Stimulated activated naive CD8-positive, alpha-beta T cell treated with anti-CD3 and anti-CD28 coated beads, Interleukin-15, Interleukin-2, amounts not matched to agents 100 U/mL and 50 U/mL, for 24 hours (primary cell): ENCODE measurements around the gene NXPE2.

Experiments
- ATAC-seq: fragments of 150-1000 bp; cut with Tn5 transposase; one replicate; pipeline ENCODE4 v1.10.0; 2021
- DNase-seq: peaks from one replicate; pipeline ENCODE4 v3.0.0; 2021

NXPE2 gene

DNA sequence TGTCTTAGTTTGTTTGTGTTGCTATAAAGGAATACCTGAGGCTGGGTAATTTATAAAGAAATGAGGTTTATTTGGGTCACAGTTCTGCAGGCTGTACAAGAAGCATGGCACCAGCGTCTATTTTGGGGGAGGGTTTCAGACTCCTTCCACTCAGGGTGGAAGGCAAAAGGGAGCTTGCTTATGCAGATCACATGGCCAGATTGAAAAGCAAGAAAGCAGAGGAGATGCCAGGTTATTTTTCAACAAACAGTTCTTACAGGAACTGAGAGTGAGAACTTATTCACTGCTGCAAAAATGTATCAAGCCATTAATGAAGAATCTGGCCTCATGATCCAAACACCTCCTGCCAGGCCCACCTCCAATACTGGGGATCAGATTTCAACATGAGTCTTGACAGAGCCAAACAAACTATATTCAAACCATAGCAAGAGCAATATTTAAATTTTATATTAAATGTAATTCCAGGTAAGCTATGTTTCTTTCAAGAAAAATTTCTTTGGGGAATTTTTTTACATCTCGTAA, 66.9 kb downstream of the NXPE2 start:
- ATAC-seq = no peak
- DNase-seq = no peak

DNA sequence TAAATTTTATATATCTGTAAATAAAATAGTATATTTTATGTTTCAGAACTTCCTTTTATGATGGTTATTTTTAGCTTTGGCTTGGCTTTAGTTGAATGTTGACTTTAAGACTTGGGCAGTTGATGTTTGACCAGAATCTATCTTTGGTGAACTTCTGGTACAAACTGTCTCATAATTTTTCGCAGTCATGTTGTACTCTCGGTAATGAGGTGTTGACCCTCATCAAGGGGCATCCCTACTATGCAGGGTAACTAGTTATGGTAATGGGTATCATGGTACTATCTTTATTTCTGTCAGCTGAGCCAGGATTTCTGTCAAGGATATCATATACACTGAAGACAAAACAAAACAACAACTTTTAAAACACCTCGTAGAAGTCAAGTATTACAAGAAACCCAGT, 67.7 kb downstream of the NXPE2 start:
- ATAC-seq (no peak), DNase-seq (no peak)
